ENCODE results near the gene GPR35. TPM values are rescaled to one million over a fixed set of nuclear protein-coding genes. Genes with fewer than 3 reads are reported as not detected.

GPR35 gene
- total RNA-seq, 4 donors from 2014 or later: 1.8 to 4.0 (median 2.2) TPM

GRCh38 chr2:240597419-240598181, 27.7 kb upstream of the GPR35 start:
- Histone ChIP-seq H3K4me3 (no peak overlapping the region), H3K9me3 (no peaks in the 10 kb centered on the region), H3K4me1 (peaks cover 21 to 44% (median 38%) of the 10 kb centered on the region in 4 donors), H3K27me3 (no peaks in the 10 kb centered on the region), H3K27ac (replicated peaks in 1 of 4) (no peak overlapping the region), H3K36me3 (peaks cover 16 to 86% (median 57%) of the 10 kb centered on the region in 4 donors)
- TF ChIP-seq CTCF (IDR thresholded peaks at IDR 0.05) (no peak), POLR2A (IDR thresholded peaks at IDR 0.05; ENCODE audit: low read depth) (no peak), EP300 (IDR thresholded peaks at IDR 0.05) (no peak)
- no peak for DNase-seq (ENCODE audit: extremely low spot score)
- intact Hi-C loops (cut with DNase I): no loop called here
- WGBS: 100% methylated on average over 1 of the region's 22 CpGs

- Histone ChIP-seq H3K36me3 (peaks cover 16 to 81% (median 53%) of the 10 kb centered on the region in 4 donors), H3K9me3 (no peaks in the 10 kb centered on the region), H3K27ac (replicated peaks in 1 of 4) (no peak overlapping the region), H3K4me1 (peaks cover 21 to 38% (median 34%) of the 10 kb centered on the region in 4 donors), H3K4me3 (no peak overlapping the region), H3K27me3 (no peaks in the 10 kb centered on the region)
- TF ChIP-seq POLR2AphosphoS5 (IDR thresholded peaks at IDR 0.05) (no peak), EP300 (IDR thresholded peaks at IDR 0.05) (no peak)
- WGBS: 84% methylated on average over 9 of the region's 17 CpGs
- intact Hi-C loops (cut with DNase I): no loop called here
- DNase-seq (ENCODE audit: extremely low spot score): no peak
Observed at GRCh38 chr2:240598311-240598911, 26.9 kb upstream of the GPR35 start.

DNA sequence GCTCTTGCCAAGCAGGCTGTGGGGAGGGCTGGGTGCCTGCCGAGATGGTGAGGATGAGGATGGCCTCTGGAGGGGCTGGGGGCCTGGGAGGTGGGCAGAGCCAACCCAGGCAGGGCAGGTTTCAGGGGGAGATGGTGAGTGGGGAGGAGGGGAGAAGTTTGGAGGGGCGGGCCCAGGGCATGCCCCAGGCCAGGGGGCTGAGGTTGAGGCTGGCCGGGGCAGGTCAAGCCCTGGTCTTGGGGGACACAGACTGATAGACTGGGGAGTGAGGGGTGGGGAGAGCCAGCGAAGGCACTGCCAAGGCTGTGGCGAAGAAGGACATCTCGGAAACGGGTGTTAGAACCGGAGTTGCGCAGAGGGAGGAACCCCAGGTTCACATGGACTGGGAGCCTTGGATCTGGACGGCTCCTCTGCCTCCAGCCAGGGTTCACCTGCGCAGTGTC, 26.1 kb upstream of the GPR35 start:
- intact Hi-C loops (cut with DNase I): no loop called here
- Histone ChIP-seq H3K4me3 (no peak overlapping the region), H3K9me3 (no peaks in the 10 kb centered on the region), H3K36me3 (peaks cover 16 to 73% (median 49%) of the 10 kb centered on the region in 4 donors), H3K27ac (replicated peaks in 1 of 4) (no peak overlapping the region), H3K4me1 (peaks cover 24 to 32% (median 28%) of the 10 kb centered on the region in 4 donors), H3K27me3 (no peaks in the 10 kb centered on the region)
- TF ChIP-seq POLR2A (IDR thresholded peaks at IDR 0.05; ENCODE audit: low read depth) (no peak), POLR2AphosphoS5 (IDR thresholded peaks at IDR 0.05) (no peak), CTCF (IDR thresholded peaks at IDR 0.05) (no peak), EP300 (IDR thresholded peaks at IDR 0.05) (no peak)
- DNase-seq (ENCODE audit: extremely low spot score): no peak
- WGBS: 91% methylated on average over 10 of the region's 11 CpGs

DNA sequence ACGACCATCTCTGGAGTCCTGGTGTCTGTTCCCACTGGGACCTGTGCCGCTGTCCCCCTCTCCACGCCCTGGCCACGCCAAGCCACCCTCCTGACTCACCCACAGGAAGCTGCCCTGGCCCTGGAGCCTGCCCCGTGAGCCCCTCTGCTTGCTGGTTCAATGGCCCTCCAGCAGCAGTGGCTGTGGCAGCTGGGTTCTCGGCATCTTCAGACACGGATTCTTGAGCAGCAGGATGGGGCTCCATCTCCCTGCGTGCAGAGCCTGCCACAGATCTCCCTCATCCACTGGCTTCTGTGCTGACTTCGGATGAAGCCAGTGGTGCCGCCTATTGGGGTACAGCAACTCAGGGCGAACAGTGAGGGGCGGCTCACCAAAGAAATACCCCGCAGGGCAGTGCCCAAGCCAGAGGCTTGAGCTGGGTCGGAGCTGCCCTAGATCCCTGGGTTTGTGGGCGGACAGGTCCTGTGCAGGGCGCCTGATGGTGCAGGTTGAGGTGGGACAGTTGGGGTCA, 24.8 kb upstream of the GPR35 start:
- Histone ChIP-seq H3K4me3 (no peak overlapping the region), H3K27me3 (no peaks in the 10 kb centered on the region), H3K36me3 (peaks cover 16 to 60% (median 43%) of the 10 kb centered on the region in 4 donors), H3K9me3 (no peaks in the 10 kb centered on the region), H3K27ac (replicated peaks in 1 of 4) (no peak overlapping the region), H3K4me1 (peaks cover 14 to 25% (median 21%) of the 10 kb centered on the region in 4 donors)
- no peak for TF ChIP-seq POLR2AphosphoS5 (IDR thresholded peaks at IDR 0.05)
- TF ChIP-seq POLR2A (IDR thresholded peaks at IDR 0.05; ENCODE audit: low read depth): no peak
- no peak for TF ChIP-seq CTCF (IDR thresholded peaks at IDR 0.05)
- TF ChIP-seq EP300 (IDR thresholded peaks at IDR 0.05): no peak
- intact Hi-C loops (cut with DNase I): no loop called here
- WGBS: 97% methylated on average over 9 of the region's 16 CpGs
- DNase-seq (ENCODE audit: extremely low spot score): no peak
